A549 treated with Mapracorat at 1 μM for 4 hours (cell line): ENCODE results near the gene PLOD2. TPM values are rescaled to one million over a fixed set of nuclear protein-coding genes. Genes with fewer than 3 reads are reported as not detected.

Experiments
- total RNA-seq: library from RNA; stranded (reverse); fragments of 200-300 nt; extraction: Qiagen RNA extraction; gene quantifications from 5 replicates; pipeline ENCODE4 v1.2.3, GENCODE V29; 2022

Gene PLOD2
- 76.2 to 113 TPM (median 103 TPM) in 5 replicates for total RNA-seq

GRCh38 chr3:146160964-146161662 lies at the start of gene PLOD2:
Gene PLOD2, minus strand, starts transcription at chr3:146161184. Its CDS starts 195 bp downstream, at chr3:146160989.

Other genes with a start within 250 kb of the PLOD2 start
- gene PLSCR4, start 89.9 kb upstream of the PLOD2 start, total RNA-seq, result 5.3 to 9.0 TPM (median 7.3 TPM) in 5 replicates